Stomach (tissue), 4 donors: ENCODE data around the gene MYO3B.

Experiments
- CTCF ChIP-seq, 7 experiments: fragments of 450-650 bp in 4 of 7; fragments of 200-600 bp in 3 of 7; sonication (generic) in 3 of 7; IDR thresholded peaks; one replicate each; pipeline ENCODE4 v1.5.1; 2016 to 2019; ENCODE audit warnings: antibody characterized with exemption in 7 of 7, control low read depth in 2 of 7, mild to moderate bottlenecking in 1 of 7
- EP300 ChIP-seq: sonication (generic); formaldehyde crosslinking; IDR thresholded peaks from one replicate; pipeline ENCODE4 v1.6.1; 2017; ENCODE audit warnings: antibody characterized with exemption
- POLR2A ChIP-seq, 4 donors: fragments of 450-650 bp; IDR thresholded peaks; one replicate each; pipeline ENCODE4 v1.6.1; 2016; ENCODE audit warnings: antibody characterized with exemption in 4 of 4, control low read depth in 2 of 4, mild to moderate bottlenecking in 1 of 4, moderate library complexity in 1 of 4

GRCh38 chr2:170380267-170380666, 202.3 kb downstream of the MYO3B start:
- TF ChIP-seq EP300, result no peak
- no peak for TF ChIP-seq POLR2A (IDR thresholded peaks at IDR 0.05)
- no peak for TF ChIP-seq CTCF (IDR thresholded peaks at IDR 0.05)
